Measurements from ENCODE around the gene ZNF414. TPM values are rescaled to one million over a fixed set of nuclear protein-coding genes. Genes with fewer than 3 reads are reported as not detected.

ZNF414 gene
- total and polyA plus RNA-seq, 10 of the 15 experiments (the other 5 are each of a cell fraction or from before 2014, with no cell fraction given), result 0.16 to 23.7 (median 5.3) TPM; not detected in 1

- H3K27me3 ChIP-seq (replicated peaks in 1 of 2; ENCODE audit: control insufficient read depth in 2 of 2, insufficient read depth in 2 of 2, low read length in 1 of 2), result no peaks in the 10 kb centered on the region
- peak overlapping the region; percentile 61 for H3K27ac ChIP-seq (ENCODE audit: control insufficient read depth, insufficient read depth)
- no peak overlapping the region; the same call in 1 of the 2 replicates for H3K4me3 ChIP-seq
- H3K4me2 ChIP-seq (ENCODE audit: control insufficient read depth, insufficient read depth), result peak overlapping the region; percentile 51
- POLR2A ChIA-PET, result interaction anchor here (0.7 to 1.3 kb wide), 2 partner anchors 27 to 781 kb away, joined by 4 to 6 read pairs; no protein-coding TSS in a partner anchor
- DNase-seq (ENCODE audit: low read depth, low spot score) (peak; percentile 45), FAIRE-seq (peak; percentile 95), ATAC-seq (peak; percentile 92)
- peak overlapping the region; percentile 1; the same call in 1 of the 2 replicates for H3K9ac ChIP-seq (ENCODE audit: control insufficient read depth, insufficient read depth, low read length)
- peaks cover 42 to 43% of the 10 kb centered on the region in 2 experiments for H3K36me3 ChIP-seq (ENCODE audit: control insufficient read depth in 2 of 2, insufficient read depth in 2 of 2, low read length in 1 of 2)
- H3K4me1 ChIP-seq (ENCODE audit: control insufficient read depth, insufficient read depth, low read length), result peaks cover 32% of the 10 kb centered on the region
- BruUV-seq (replicated peaks), result TSS peak; percentile 15
- intact Hi-C loops (cut with micrococcal nuclease; ENCODE audit: unreplicated experiment) (no loop called here), in situ Hi-C loops (cut with MboI) (no loop called here)
- peaks cover 3% of the 10 kb centered on the region for H4K20me1 ChIP-seq (ENCODE audit: control insufficient read depth, insufficient read depth)
- peaks cover 33% of the 10 kb centered on the region for H3K79me2 ChIP-seq (ENCODE audit: control insufficient read depth, insufficient read depth, low read length)
- CTCF ChIA-PET, result interaction anchor here (0.7 to 1.7 kb wide), 5 partner anchors 19 to 107 kb away, joined by 3 to 8 read pairs (median 3); partner anchors contain the start of gene MARCHF2
- no peaks in the 10 kb centered on the region for H3K9me3 ChIP-seq (replicated peaks; ENCODE audit: control insufficient read depth, insufficient read depth, low read length)
- SMC1A ChIA-PET (ENCODE audit: uncharacterized antibody, unreplicated experiment), result interaction anchor here (1.4 kb wide), 1 partner anchor 11 kb away, joined by 8 read pairs; no protein-coding TSS in a partner anchor
- RAD21 ChIA-PET (ENCODE audit: unreplicated experiment), result interaction anchor here (0.6 to 2.3 kb wide), 4 partner anchors 25 to 61 kb away, joined by 3 to 7 read pairs (median 6); partner anchors contain the start of genes HNRNPM and MARCHF2
- no peak overlapping the region for H2AFZ ChIP-seq (ENCODE audit: control insufficient read depth, low read depth, low read length)
- WGBS (ENCODE audit: insufficient coverage, insufficient replicate concordance, low lambda C conversion rate, missing lambda C conversion rate), result 2% methylated on average over 6 of the region's 6 CpGs
- TF ChIP-seq HDAC6 (IDR thresholded peaks at IDR 0.05; ENCODE audit: unreplicated experiment), result no peak
- TF ChIP-seq GATAD2B (conservative IDR thresholded peaks at IDR 0.05; ENCODE audit: low read depth), result no peak
- TF ChIP-seq RAD51 (IDR thresholded peaks at IDR 0.05), result 0 out of 2 replicates have a peak, but pooled peaks have one; percentile 46
- no peak for TF ChIP-seq HSF1 (IDR thresholded peaks at IDR 0.05; ENCODE audit: low read depth, low read length)
- TF ChIP-seq ZNF207 (IDR thresholded peaks at IDR 0.05; ENCODE audit: borderline replicate concordance), result no peak
- TF ChIP-seq, protein P1, sequence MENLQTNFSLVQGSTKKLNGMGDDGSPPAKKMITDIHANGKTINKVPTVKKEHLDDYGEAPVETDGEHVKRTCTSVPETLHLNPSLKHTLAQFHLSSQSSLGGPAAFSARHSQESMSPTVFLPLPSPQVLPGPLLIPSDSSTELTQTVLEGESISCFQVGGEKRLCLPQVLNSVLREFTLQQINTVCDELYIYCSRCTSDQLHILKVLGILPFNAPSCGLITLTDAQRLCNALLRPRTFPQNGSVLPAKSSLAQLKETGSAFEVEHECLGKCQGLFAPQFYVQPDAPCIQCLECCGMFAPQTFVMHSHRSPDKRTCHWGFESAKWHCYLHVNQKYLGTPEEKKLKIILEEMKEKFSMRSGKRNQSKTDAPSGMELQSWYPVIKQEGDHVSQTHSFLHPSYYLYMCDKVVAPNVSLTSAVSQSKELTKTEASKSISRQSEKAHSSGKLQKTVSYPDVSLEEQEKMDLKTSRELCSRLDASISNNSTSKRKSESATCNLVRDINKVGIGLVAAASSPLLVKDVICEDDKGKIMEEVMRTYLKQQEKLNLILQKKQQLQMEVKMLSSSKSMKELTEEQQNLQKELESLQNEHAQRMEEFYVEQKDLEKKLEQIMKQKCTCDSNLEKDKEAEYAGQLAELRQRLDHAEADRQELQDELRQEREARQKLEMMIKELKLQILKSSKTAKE (IDR thresholded peaks at IDR 0.05; ENCODE audit: low read depth, poor library complexity, severe bottlenecking), result peak; percentile 37
- TF ChIP-seq POU2F2 (IDR thresholded peaks at IDR 0.05; ENCODE audit: borderline replicate concordance, low read depth, low read length), result 0 out of 3 replicates have a peak, but pooled peaks have one; percentile 31
- peak; percentile 90 for TF ChIP-seq IRF4 (IDR thresholded peaks at IDR 0.05; ENCODE audit: low read depth, low read length)
- TF ChIP-seq CREM (IDR thresholded peaks at IDR 0.05; ENCODE audit: low read depth), result 0 out of 2 replicates have a peak, but pooled peaks have one; percentile 49
- TF ChIP-seq, protein P2, sequence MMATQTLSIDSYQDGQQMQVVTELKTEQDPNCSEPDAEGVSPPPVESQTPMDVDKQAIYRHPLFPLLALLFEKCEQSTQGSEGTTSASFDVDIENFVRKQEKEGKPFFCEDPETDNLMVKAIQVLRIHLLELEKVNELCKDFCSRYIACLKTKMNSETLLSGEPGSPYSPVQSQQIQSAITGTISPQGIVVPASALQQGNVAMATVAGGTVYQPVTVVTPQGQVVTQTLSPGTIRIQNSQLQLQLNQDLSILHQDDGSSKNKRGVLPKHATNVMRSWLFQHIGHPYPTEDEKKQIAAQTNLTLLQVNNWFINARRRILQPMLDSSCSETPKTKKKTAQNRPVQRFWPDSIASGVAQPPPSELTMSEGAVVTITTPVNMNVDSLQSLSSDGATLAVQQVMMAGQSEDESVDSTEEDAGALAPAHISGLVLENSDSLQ (IDR thresholded peaks at IDR 0.05), result peak; percentile 57
- no peak for TF ChIP-seq NR2C1 (IDR thresholded peaks at IDR 0.05)
- TF ChIP-seq FOXM1 (IDR thresholded peaks at IDR 0.05; ENCODE audit: low read depth, low read length), result no peak
- TF ChIP-seq, protein P3, sequence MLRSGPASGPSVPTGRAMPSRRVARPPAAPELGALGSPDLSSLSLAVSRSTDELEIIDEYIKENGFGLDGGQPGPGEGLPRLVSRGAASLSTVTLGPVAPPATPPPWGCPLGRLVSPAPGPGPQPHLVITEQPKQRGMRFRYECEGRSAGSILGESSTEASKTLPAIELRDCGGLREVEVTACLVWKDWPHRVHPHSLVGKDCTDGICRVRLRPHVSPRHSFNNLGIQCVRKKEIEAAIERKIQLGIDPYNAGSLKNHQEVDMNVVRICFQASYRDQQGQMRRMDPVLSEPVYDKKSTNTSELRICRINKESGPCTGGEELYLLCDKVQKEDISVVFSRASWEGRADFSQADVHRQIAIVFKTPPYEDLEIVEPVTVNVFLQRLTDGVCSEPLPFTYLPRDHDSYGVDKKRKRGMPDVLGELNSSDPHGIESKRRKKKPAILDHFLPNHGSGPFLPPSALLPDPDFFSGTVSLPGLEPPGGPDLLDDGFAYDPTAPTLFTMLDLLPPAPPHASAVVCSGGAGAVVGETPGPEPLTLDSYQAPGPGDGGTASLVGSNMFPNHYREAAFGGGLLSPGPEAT (IDR thresholded peaks at IDR 0.05; ENCODE audit: low read depth), result no peak
- TF ChIP-seq MYC (IDR thresholded peaks at IDR 0.05; ENCODE audit: insufficient read depth, insufficient read length, insufficient replicate concordance, low read length, severe bottlenecking), result no peak
- TF ChIP-seq BACH1 (IDR thresholded peaks at IDR 0.05; ENCODE audit: borderline replicate concordance), result peak; percentile 34; the same call in 1 of the 2 replicates
- TF ChIP-seq CBFB (IDR thresholded peaks at IDR 0.05; ENCODE audit: low read depth), result 0 out of 2 replicates have a peak, but pooled peaks have one; percentile 29
These were observed 40.1 kb downstream of the ZNF414 start for GRCh38 chr19:8473648-8474476.

Data from GM12878 (cell line).